ENCODE results near the gene DNAH10.
"Not testable (repeated sequence)": the region's sequence is repeated elsewhere in the genome, so short reads cannot be mapped to it uniquely, and the experiment has no call there.

Gene DNAH10

GRCh38 chr12:123903301-123904065, 141.4 kb downstream of the DNAH10 start:
- DNase-seq (ENCODE audit: low read depth in 2 of 2, low spot score in 1 of 2), result no peak

GRCh38 chr12:123905319-123905925, 143.3 kb downstream of the DNAH10 start:
- peak; percentile 34 to 43 for DNase-seq (ENCODE audit: low read depth in 2 of 2, low spot score in 1 of 2)

GRCh38 chr12:123906711-123907420, 144.8 kb downstream of the DNAH10 start:
- DNase-seq (ENCODE audit: low read depth in 2 of 2, low spot score in 1 of 2), result no peak

- DNase-seq (ENCODE audit: low read depth in 2 of 2, low spot score in 1 of 2), result no peak
Measured at GRCh38 chr12:123907726-123908476, 145.8 kb downstream of the DNAH10 start.

GRCh38 chr12:123908884-123909725, 147.0 kb downstream of the DNAH10 start:
- no peak for DNase-seq (ENCODE audit: low read depth in 2 of 2, low spot score in 1 of 2)

- no peak for DNase-seq (ENCODE audit: low read depth in 2 of 2, low spot score in 1 of 2)
Measured at GRCh38 chr12:123910057-123910456, 148.0 kb downstream of the DNAH10 start.

- no peak for DNase-seq (ENCODE audit: low read depth in 2 of 2, low spot score in 1 of 2)
Measured at GRCh38 chr12:123910761-123911193, 148.7 kb downstream of the DNAH10 start.

GRCh38 chr12:123911672-123912409, 149.7 kb downstream of the DNAH10 start:
- not testable (repeated sequence) for DNase-seq (ENCODE audit: low read depth in 2 of 2, low spot score in 1 of 2)

GRCh38 chr12:123912415-123913380, 150.6 kb downstream of the DNAH10 start:
- DNase-seq (ENCODE audit: low read depth in 2 of 2, low spot score in 1 of 2), result no peak

GRCh38 chr12:123914726-123915333, 152.7 kb downstream of the DNAH10 start:
- DNase-seq (ENCODE audit: low read depth in 2 of 2, low spot score in 1 of 2), result no peak

- peak in 1 of 2 donors; percentile 29 for DNase-seq (ENCODE audit: low read depth in 2 of 2, low spot score in 1 of 2)
Measured at GRCh38 chr12:123916729-123917128, 154.6 kb downstream of the DNAH10 start.

- no peak for DNase-seq (ENCODE audit: low read depth in 2 of 2, low spot score in 1 of 2)
Measured at GRCh38 chr12:123917337-123917850, 155.3 kb downstream of the DNAH10 start.

GRCh38 chr12:123919980-123920360, 157.9 kb downstream of the DNAH10 start:
- DNase-seq (ENCODE audit: low read depth in 2 of 2, low spot score in 1 of 2), result no peak

- no peak for DNase-seq (ENCODE audit: low read depth in 2 of 2, low spot score in 1 of 2)
Measured at GRCh38 chr12:123923038-123923437, 160.9 kb downstream of the DNAH10 start.

GRCh38 chr12:123923927-123924326, 161.8 kb downstream of the DNAH10 start:
- DNase-seq (ENCODE audit: low read depth in 2 of 2, low spot score in 1 of 2), result no peak

- no peak for DNase-seq (ENCODE audit: low read depth in 2 of 2, low spot score in 1 of 2)
Measured at GRCh38 chr12:123924539-123924938, 162.4 kb downstream of the DNAH10 start.

- no peak for DNase-seq (ENCODE audit: low read depth in 2 of 2, low spot score in 1 of 2)
Measured at GRCh38 chr12:123928274-123928865, 166.3 kb downstream of the DNAH10 start.

- DNase-seq (ENCODE audit: low read depth in 2 of 2, low spot score in 1 of 2), result no peak
Measured at GRCh38 chr12:123928897-123929296, 166.8 kb downstream of the DNAH10 start.

All from stimulated activated CD8-positive, alpha-beta memory T cell treated with anti-CD3 and anti-CD28 coated beads, Interleukin-4, amount 100 ng/mL, for 1 hour (primary cell).